Sigmoid colon (tissue), 4 donors: ENCODE measurements around the gene ZNF415.

Experiments used
- CTCF ChIP-seq, 4 experiments: fragments of 450-650 bp in 3 of 4; fragments of 200-600 bp in 1 of 4; IDR thresholded peaks; one replicate each; pipeline ENCODE4 v1.5.1; 2016 to 2019; ENCODE audit warnings: antibody characterized with exemption in 4 of 4, mild to moderate bottlenecking in 3 of 4, moderate library complexity in 2 of 4
- EP300 ChIP-seq, 4 donors: sonication (generic); formaldehyde crosslinking; IDR thresholded peaks; one replicate each; pipeline ENCODE4 v1.6.1; 2017; ENCODE audit warnings: antibody characterized with exemption in 4 of 4
- POLR2A ChIP-seq, 2 donors: fragments of 450-650 bp; IDR thresholded peaks; one replicate each; pipeline ENCODE4 v1.6.1; 2016; ENCODE audit warnings: antibody characterized with exemption in 2 of 2, mild to moderate bottlenecking in 2 of 2, moderate library complexity in 2 of 2
- POLR2AphosphoS5 ChIP-seq, 4 donors: sonication (generic); formaldehyde crosslinking; IDR thresholded peaks; one replicate each; pipeline ENCODE4 v1.6.1; 2017; ENCODE audit warnings: antibody characterized with exemption in 4 of 4

GRCh38 chr19:53157626-53158025 is 24.9 kb upstream of the ZNF415 start:
- no peak for TF ChIP-seq POLR2A (IDR thresholded peaks at IDR 0.05)
- TF ChIP-seq EP300 (IDR thresholded peaks at IDR 0.05): no peak
- TF ChIP-seq CTCF (IDR thresholded peaks at IDR 0.05): no peak
- no peak for TF ChIP-seq POLR2AphosphoS5 (IDR thresholded peaks at IDR 0.05)
